BJ (cell line): ENCODE results near the gene CCR5. TPM values are rescaled to one million over a fixed set of nuclear protein-coding genes. Genes with fewer than 3 reads are reported as not detected.
"Not testable (repeated sequence)": the region's sequence is repeated elsewhere in the genome, so short reads cannot be mapped to it uniquely, and the experiment has no call there.

Experiments used
- CTCF ChIA-PET: fragments of 350-600 bp; formaldehyde crosslinking; extraction: SDS; loops from one replicate; lab custom pipeline; 2021; ENCODE audit warnings: antibody characterized with exemption, inconsistent platforms; lab: Yijun Ruan, JAX
- POLR2A ChIA-PET: fragments of 300-600 bp; sonication (Branson Sonifier 250); formaldehyde crosslinking; extraction: SDS; loops from one replicate; lab custom pipeline; 2021; ENCODE audit warnings: antibody characterized with exemption; lab: Charles Lee
- DNase-seq: peaks from one replicate; pipeline ENCODE4 v3.0.0-alpha.2; 2011; ENCODE audit warnings: low read depth
- H3K27me3 ChIP-seq: 2 replicates; pipeline ENCODE4 v1.6.0; 2011; ENCODE audit warnings: low read length; ENCODE audit not compliant: control insufficient read depth, insufficient read depth
- H3K36me3 ChIP-seq: 2 replicates; pipeline ENCODE4 v1.5.1; 2011; ENCODE audit warnings: low read length; ENCODE audit not compliant: control insufficient read depth, insufficient read depth
- H3K4me3 ChIP-seq: 2 replicates; pipeline ENCODE4 v1.5.1; 2011; ENCODE audit warnings: low read depth, mild to moderate bottlenecking, control low read depth, low read length
- CTCF ChIP-seq: IDR thresholded peaks from 2 replicates; pipeline ENCODE4 v1.5.1; 2011; ENCODE audit warnings: low read depth, mild to moderate bottlenecking, control low read depth, inconsistent platforms, low read length, moderate library complexity; ENCODE audit not compliant: insufficient read depth
- polyA minus RNA-seq: library from RNA; depleted of rRNA, polyadenylated mRNA; stranded (reverse); fragments of >200 nt; gene quantifications from 2 replicates; pipeline ENCODE4 v1.2.3, GENCODE V29; 2011; rRNA and poly(A)+ RNA removed
- polyA plus RNA-seq: library from polyadenylated mRNA; depleted of rRNA; stranded (reverse); fragments of >200 nt; gene quantifications from 2 replicates; pipeline ENCODE4 v1.2.3, GENCODE V29; 2011; rRNA removed

CCR5 gene
- polyA plus RNA-seq (not detected in 2 replicates), polyA minus RNA-seq (not detected in 2 replicates)

GRCh38 chr3:46370839-46371518 is at the start of gene CCR5:
TSS of gene CCR5 (plus strand) at chr3:46370946. CDS start at chr3:46372903, 1,957 bp downstream.
- POLR2A ChIA-PET = no interaction called here
- no peak for DNase-seq
- H3K27me3 ChIP-seq = peaks cover 10% of the 10 kb centered on the region
- CTCF ChIA-PET = interaction anchor here (0.9 to 3.2 kb wide), 14 partner anchors 7 to 432 kb away, joined by 3 to 16 read pairs (median 5); partner anchors contain the start of genes CCR1 and CCR2
- H3K36me3 ChIP-seq = no peaks in the 10 kb centered on the region
- no peak for TF ChIP-seq CTCF
- H3K4me3 ChIP-seq = no peak within 1 kb of the TSS

GRCh38 chr3:46321461-46322104 is 49.2 kb upstream of the CCR5 start:
- no peak for DNase-seq
- H3K4me3 ChIP-seq = no peak overlapping the region
- ChIA-PET POLR2A (no interaction called here), CTCF (interaction anchor here (1.0 kb wide), 1 partner anchor 9 kb away, joined by 3 read pairs; no protein-coding TSS in a partner anchor)
- H3K36me3 ChIP-seq = no peaks in the 10 kb centered on the region
- TF ChIP-seq CTCF = no peak
- 0 out of 2 replicates have a peak, but pooled peaks cover 3% of the 10 kb centered on the region for H3K27me3 ChIP-seq

GRCh38 chr3:46324036-46324435 is 46.7 kb upstream of the CCR5 start:
- CTCF ChIA-PET = no interaction called here
- no peak for TF ChIP-seq CTCF
- DNase-seq = no peak
- H3K36me3 ChIP-seq = no peaks in the 10 kb centered on the region
- POLR2A ChIA-PET = no interaction called here
- H3K27me3 ChIP-seq = 0 out of 2 replicates have a peak, but pooled peaks cover 3% of the 10 kb centered on the region
- H3K4me3 ChIP-seq = no peak overlapping the region

- 0 out of 2 replicates have a peak, but pooled peaks cover 3% of the 10 kb centered on the region for H3K27me3 ChIP-seq
- CTCF ChIA-PET = interaction anchor here (0.9 kb wide), 1 partner anchor 100 kb away, joined by 3 read pairs; no protein-coding TSS in a partner anchor
- POLR2A ChIA-PET = no interaction called here
Measured at GRCh38 chr3:46325645-46326300, 45.0 kb upstream of the CCR5 start.

GRCh38 chr3:46330676-46331075 is 40.1 kb upstream of the CCR5 start:
- H3K4me3 ChIP-seq, H3K27me3 ChIP-seq, POLR2A ChIA-PET, DNase-seq, H3K36me3 ChIP-seq: not testable (repeated sequence)
- CTCF ChIA-PET = interaction anchor here (1.1 kb wide), 1 partner anchor 9 kb away, joined by 3 read pairs; no protein-coding TSS in a partner anchor

More at GRCh38 chr3:46325645-46326300, 45.0 kb upstream of the CCR5 start:
- Histone ChIP-seq H3K4me3 (no peak overlapping the region), H3K36me3 (no peaks in the 10 kb centered on the region)
- TF ChIP-seq CTCF = no peak
- no peak for DNase-seq
